GM19351 (cell line): Measurements from ENCODE around the gene DCLK1.

Experiments
- ATAC-seq: cut with Tn5 transposase; IDR thresholded peaks from one replicate; pipeline ENCODE4 v1.9.1; 2021; ENCODE audit warnings: mild to moderate bottlenecking, moderate library complexity; ENCODE audit not compliant: unreplicated experiment

DCLK1 gene

DNA sequence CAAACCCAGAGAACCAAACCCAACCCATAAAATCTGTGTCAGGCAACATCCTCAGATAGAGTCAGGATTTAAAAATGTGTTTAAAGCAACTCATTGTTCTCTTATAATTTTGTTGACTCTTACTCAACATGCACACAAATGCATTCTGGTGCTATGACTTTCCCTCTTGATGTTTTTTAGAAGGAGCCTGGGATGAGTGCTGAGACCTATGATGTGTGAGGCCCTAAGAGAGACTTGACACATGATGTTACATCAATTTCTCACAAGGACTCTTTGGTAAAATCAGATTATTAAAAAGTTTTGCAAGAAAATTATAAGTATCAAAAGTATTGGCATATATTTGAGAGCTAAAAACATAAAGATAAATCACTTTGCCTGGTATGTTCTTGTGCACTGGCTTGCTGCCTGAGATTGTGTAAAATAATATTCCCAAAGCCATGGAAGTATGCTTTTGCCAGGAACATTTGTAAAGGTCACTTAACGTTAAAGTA lies 173.9 kb downstream of the DCLK1 start:
- no peak for ATAC-seq

DNA sequence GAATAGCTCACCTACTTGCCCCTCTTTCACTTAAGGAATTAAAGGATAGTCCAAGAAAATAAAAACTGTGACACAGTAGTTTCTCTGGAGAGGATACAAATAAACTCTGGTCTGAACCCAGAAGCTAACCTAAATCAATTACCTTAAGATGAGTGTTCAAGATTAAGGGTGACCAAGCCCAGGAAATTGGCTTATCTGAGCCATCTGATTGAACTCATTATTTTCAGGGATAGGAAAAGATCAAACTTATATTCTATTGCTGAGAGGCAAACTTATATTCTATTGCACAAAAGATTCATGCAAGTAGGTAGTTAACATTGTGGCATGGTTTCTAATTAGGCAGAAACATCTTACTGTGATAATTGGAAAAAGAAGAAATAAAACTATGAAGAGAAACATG lies 175.1 kb downstream of the DCLK1 start:
- ATAC-seq, result no peak

DNA sequence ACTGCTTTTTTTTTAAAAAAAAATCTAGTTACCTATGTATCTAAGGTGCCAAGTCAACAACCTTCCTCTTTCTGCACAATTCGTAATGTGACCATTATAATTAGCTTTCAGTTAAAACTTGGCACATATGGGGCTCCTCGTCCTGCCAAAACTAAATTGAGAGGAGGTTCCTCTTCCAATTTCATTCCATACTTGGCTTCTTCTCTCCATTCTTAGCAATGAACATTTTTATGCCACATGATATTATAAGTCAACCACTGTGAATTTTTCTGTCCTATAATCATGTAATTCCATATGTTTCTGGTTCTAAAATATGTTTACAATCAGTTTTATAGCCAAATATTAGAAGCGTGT lies 177.0 kb downstream of the DCLK1 start:
- no peak for ATAC-seq

DNA sequence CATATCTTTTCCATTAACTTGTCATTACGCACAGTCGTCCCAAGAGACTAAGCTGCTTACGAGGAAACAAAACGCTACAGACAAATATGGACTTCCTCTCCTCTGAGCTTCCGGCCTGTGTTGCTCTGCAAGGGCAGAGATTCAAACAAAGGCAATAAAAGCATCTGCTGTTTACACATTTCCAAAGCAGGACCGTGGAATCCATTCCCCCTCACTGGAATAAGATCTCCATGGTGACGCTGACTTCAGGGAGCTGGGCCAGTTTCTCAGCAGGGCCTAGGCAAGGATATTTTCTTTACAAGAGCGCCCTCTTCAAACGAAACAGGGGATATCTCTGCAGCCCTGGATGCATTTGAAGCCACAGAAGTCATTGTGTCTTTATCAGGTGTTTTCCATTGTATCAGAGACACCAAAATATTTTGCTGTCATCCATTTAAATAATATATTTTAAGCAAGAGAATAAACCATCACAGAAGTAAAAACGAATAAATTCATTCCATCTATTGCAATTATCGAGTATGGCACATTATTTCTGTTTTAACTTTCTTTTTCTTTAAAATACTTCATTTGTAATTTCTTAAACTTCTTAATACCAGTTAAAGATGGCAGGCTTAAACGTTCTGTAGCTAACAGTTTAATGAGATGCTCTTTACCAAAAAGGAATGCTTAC lies 177.5 kb downstream of the DCLK1 start:
- ATAC-seq, result peak; percentile 62

DNA sequence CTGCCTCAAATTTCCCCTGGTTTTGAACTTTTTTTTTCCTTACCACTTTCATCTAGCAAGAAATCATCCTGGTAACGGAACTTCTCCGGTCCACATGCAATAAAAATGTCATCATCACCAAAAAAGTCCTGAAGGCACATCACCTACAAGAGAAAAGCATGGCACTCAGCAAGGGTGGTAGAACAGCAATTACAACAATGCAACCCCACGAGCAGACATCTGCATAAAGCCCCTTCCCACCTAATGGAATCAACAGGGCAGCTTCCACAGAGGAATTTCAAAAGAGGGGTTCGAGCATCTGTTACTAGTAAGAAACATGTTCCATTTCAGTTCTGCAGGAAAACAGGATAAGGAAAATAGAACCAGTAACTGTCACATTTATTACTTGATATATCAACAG lies 183.9 kb downstream of the DCLK1 start:
- ATAC-seq, result no peak

DNA sequence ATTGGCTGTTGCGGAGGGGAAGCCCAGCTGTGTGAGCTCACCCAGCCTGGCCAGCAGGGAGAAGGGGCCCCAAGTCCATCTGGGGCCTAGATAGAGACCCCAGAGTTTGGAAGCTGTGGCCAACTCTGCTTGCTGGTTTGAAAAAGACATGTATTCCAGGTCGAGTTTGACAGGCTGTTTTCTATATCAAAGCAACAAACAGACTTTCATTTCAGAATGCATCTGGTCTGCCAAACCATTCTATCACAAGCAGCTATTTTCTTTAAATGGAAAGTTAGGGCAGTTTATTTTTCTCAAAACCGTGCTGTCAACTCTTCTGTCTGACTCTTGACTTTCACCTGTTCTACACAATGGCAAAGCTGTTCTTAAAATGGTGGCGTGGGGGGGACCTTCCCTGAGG lies 185.8 kb downstream of the DCLK1 start:
- no peak for ATAC-seq

DNA sequence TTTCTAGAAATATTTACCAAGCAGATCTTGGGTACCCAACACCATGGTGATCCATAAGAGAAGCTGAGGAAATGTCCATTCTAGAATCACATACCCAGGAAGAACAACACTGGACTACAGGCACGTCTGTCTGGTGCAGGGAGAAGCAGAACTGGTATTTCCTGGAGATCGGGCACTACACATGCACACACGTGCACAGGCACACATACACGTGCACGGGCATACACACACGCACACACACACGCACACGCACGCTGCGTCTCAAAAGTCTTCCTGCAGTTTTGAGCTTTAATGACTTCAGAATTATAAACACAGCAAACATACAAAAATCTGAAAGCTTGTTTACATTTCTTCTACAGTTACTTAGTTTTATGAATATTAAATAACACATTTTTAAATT lies 189.8 kb downstream of the DCLK1 start:
- ATAC-seq, result no peak

DNA sequence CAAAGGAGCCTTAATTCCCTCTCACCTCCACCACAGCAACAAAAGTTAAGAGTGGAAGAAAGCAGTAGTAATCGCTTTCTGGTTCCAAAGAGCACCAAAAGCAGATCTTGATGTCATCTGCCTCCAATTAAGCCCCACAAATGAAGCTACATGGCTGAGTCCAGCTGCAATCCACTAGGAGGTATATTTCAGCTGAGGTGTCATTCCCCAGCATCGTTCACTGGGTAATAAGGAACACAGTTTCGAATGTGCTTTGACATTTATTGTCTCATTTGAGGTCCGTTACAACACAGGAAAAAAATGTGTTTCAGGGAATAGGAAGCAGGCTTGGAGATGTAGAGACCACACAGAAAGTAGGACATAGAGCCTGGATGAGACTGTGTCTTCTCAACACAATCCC lies 190.4 kb downstream of the DCLK1 start:
- no peak for ATAC-seq

DNA sequence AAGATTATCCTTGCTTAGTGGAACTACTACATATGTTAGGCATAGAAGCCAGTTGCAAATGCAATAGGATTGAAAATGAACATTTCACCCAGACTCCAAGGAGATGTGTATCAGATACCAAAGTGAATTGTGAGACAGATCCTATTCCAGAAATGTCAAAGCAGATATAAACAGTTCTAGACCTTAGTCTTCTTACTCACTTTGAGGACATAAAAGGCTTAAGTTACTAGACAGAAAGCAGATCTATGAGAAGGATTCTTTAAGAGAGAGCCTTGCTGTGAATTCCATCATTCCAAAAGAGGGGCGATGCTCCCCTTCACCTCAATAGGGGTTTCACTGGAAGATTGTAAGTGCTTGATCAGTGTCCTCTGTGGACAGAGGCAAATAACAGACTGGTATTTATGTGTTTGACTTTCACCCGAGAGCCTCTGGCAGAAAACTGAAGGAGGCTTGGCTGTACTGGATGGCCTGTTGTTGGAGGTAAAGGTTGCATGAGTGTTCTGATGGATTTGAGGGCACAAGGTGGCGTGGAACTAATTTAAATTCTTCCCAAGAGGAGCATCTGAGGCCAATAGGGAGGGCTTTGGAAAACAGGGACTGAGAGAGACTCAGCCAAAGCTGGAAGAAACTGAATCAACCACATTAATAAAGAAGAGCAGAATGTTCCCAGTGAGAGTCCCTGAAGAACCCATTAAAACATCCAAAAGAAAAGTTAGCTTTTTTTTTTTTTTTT lies 194.8 kb downstream of the DCLK1 start:
- ATAC-seq, result no peak

DNA sequence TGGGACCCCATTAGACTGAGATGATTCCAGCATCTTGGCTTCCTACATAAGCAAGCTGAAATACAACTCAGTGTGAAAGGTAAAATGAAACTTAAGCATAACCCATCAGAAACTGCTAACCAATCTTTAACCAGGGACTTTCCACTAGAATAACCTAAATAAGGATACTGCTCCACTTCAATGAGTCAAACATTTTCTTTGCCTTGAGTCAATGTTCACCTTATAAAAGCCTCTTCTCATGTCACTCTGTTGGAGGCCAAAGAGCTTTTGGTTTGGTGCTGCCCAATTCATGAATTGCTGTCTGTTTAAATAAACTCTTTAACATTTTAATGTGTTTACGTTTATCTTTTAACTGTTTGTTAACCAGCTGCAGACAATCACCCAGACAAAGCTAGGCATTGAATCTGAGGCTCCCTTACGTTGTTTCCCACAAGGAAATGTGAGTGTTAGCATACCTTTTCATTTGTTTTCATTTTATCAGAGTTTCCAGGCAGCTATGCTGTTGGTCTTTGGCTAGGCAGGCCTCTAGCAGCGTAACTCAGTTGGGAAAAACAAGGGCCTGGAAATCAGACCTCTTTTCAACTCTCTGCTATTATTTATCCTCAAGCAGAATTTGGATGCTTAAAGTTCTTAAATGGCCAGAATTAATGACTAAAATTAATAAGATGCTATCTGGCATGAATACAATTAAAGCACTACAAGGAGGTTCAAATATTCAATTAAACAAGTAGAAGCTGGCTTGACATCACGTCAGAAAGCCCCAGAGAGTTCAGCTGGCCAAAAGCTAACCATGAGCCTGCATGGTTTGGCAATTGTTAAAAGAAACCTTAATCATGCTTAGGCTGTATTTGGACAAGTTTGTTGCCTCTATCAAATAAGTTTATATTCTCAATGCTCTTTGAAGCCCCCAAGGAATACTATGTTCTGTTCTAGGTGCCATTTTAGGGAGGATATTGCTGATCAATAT lies 200.2 kb downstream of the DCLK1 start:
- peak; percentile 51 for ATAC-seq

DNA sequence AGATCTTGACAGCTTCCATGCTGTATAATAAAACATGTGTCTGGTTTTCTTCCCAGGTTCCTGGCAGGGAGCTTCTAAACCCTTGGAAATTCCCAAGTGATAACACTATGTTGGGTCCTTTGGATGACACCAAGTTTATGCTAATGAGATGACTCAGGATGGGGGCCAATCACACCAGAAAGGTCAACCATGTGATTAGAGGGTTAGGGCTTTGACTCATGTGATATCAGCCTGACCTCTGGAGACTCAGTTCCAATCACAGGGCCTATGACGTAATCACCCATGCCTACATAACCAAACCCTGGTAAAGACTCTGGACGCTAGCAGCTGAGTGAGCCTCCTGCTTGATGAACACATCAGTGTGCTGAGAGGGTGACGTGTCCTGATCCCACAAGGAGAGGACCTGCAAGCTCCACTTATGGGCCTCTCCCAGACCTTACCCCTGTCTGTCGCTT lies 203.6 kb downstream of the DCLK1 start:
- ATAC-seq, result no peak

DNA sequence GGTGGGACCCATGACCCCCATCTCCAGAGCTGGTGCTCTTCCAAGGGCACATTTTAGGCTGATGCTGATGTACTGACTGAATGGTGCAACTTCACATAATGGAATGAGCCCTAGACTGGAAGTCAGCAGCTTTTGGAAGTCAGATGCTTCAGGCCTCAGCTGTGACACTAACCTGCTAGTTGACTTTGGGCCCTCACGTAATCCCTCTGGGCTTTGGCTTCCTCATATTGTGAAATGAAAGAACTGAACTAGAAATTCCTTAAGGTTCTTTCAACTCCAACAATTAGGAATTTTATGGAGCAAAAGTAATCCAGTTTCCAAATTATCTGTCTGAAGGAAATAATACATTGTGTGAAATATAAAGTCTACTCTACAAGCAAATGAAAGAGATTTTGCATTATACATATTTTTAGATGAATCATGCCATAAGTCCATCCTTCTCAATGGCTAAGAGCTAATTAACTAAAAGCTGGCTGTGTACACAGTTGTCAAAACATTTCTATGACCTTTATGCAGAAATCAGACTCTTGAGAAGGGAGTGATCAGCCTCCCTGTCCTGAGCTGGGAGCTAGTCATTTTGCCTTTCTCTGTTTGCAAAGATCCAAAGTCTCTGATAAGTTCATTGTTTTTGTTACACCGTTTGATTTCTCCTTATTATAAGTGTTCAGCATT lies 204.2 kb downstream of the DCLK1 start:
- ATAC-seq, result no peak

DNA sequence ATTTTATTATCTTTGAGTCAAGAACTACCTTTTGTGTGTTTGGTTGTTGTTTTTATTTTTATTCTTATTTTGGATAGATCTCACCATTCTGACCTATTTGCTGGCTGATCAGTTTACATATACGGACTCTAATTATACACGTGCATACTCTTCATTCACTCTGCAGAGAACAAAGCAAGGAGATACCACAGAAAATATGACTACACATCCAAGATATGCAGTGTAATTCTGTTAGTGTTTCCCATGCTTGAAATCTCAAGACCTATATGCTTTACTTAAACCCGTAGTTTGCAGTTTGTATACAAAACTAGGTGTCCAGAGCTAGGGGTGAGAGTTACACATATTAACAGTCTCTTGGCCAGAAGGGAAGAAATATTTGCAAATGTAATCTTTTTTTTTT lies 205.5 kb downstream of the DCLK1 start:
- no peak for ATAC-seq

DNA sequence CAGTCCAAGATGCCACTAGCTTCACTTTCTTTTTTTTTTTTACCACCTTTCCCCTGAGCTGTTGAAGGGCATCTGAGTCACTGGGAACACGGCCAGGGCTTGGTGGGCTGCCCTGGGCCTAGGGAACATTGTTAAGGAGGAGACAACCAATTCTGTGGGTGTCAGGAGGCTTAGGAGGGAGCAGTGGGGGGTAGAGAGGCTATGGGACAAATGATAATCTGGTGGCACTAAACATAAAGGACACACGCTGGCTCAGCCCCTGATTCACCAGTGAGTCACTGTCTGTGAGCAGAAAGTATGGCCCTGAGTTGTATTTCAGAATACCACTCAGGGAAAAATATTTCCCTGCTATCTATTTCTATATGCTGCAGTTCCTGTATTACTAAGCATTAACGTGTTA lies 207.8 kb downstream of the DCLK1 start:
- ATAC-seq, result no peak

DNA sequence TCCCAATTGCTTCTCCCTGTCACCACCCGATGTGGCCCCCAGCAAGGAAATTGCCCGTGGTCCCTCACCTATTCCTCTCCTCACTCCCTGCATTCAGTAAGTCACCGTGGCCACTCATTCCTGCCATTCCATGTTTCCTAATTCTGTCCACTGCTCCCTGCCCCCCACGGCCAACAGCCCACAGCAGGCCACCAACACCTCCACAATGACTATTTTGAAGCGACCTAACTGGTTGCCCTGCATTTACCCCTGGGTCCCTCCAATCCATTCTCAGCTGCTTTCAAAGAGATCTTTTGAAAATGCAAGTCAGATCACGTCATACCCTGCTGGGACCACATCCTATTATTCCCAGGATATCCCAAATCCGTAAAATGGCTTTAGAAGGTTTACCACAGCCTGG lies 210.4 kb downstream of the DCLK1 start:
- ATAC-seq, result no peak

DNA sequence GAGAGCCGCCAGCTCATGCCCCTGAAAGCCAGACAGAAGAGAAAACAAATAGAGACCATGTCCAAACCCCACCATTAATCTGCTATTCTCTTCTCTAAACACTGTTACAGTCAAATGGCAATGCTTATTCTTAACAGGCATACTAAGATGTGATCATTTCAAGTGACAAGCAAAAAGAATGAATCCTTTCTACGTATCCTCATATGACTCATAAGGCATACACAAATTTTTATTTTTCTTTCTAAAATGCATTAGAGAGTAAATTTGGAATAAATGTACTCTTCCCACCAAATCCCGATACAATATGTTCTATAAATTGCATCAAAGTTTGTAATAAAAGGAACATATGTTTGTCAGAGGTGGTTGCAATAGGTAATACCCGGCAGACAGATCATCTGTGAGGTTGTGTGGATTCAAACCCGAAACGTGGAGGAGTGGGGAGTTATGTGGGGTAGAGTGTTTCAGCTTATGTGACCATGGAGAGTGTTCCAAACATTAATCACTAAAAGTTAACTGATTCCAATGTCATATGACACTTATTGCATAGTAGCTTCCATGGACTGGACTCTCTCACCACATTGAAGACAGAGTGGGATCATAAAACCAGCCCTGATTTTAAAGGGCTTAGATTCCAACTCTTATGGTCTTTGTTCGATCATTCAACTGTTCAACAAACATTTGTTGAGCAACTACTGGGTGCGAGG lies 213.1 kb downstream of the DCLK1 start:
- ATAC-seq, result no peak

DNA sequence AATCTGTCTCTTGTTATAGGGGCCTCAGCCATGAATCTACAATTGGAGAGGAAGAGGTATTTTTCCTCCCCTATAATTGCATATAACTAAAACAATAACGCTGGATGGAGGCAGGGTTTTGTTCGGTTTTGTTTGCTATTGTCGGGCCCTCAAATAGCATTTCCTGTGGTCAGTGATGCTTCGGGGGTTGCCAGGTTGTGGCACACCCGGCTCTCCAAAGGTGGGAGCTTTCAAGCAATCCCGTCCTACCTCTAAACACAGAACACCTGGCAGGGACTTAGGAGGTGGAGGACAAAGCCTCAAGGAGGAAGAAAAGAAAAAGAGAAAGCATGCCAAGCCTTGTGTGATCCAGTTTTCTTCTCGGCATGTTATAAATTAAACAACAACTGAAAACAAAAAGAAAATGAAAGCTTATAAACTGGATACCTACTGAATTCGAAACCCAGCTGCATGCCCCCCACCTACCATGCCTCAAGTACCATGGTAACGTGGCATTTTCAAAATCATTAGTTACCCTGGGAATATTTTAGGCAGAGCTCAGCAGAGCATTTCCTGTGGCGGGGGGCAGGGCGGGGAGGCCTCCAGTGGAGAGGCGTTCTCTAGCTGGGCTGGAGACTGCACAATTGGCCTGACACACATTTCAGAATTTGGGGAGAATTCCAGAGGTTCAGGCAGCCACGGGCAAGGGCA lies 213.8 kb downstream of the DCLK1 start:
- ATAC-seq, result no peak

DNA sequence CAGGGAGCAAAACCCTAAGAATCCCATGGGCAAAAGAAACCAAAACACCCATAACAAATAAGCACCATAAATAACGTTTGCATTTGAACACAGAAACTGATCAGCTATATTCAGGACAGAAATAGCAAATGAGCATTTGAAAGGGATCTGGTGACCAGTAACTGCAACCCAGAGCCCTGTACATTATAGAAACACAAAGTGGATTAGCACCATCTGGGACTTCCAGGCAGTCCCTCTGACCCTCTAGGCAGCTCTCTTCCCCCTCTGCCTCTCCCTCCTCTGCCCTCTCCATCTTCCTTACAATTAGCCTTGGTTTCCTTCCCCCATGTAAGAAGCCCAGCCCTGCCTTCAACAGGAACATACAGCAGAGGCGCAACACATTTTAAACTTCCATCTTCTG lies 215.0 kb downstream of the DCLK1 start:
- ATAC-seq, result no peak

DNA sequence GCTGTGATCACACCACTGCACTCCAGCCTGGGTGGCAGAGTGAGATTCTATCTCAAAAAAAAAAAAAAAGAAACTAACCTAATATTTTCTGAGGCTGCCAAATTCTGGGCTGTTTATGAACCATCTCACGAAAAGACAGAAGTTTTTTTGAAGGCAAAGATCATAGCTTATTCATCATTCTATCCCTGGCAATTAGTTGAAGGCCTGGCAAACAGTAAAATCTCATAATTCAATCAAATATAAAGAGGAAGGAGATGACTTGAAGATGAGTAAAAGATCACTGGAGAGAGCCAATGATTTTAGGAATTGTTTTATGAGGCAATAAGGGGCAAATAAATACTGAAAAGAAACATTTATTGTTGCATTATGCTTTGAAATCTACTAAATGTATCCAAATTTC lies 216.5 kb downstream of the DCLK1 start:
- ATAC-seq, result no peak

DNA sequence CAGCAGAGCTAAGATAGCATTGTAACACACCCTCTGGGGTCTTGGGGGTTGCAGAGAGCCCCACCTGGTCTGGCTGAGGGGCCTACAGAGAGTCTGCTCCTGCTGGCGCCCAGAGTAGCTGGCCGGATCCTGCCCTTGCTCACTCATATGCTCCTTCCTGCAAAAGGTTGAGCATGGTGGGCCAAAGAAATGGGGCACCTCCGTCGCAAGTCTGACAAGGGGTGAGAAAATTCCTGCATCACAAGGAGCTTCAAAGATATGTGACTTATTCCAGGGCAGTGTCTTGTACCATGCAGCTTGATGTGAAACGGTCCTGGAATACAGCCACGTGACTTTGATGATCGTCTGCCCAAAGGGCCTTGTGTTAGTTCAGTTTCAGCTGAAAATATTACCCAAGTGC lies 218.3 kb downstream of the DCLK1 start:
- ATAC-seq, result no peak
